Measurements from ENCODE around the gene LPP.

LPP gene

DNA sequence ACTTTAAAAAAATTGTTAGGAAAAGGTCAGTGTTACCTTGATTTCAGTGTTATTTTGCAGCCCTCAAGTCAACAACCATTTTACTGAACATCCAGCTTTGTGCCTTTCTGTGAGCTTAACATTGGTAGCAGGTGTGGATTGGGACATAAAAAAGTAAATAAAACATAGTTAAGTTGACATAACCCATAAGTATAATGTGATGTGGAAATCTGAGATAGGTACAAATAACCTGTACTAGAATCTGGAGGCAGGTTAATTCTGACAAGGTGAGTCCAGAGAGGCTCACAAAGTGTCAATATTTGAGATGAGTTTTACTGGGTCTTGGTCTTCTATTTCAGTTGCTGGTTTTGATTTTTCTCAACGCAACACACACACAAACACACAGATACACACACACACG is 151.3 kb downstream of the LPP start:
- Histone ChIP-seq H3K9ac (ENCODE audit: low read depth, low read length) (no peak overlapping the region), H3K9me3 (ENCODE audit: control insufficient read depth, insufficient read depth, low read length) (no peaks in the 10 kb centered on the region), H3K27me3 (ENCODE audit: control insufficient read depth, insufficient read depth, low read length) (no peaks in the 10 kb centered on the region), H3K36me3 (ENCODE audit: control insufficient read depth, insufficient read depth, low read length) (no peaks in the 10 kb centered on the region), H3K4me1 (ENCODE audit: control insufficient read depth, insufficient read depth, low read length) (peaks cover 38% of the 10 kb centered on the region), H3K4me3 (ENCODE audit: low read depth, low read length) (no peak overlapping the region)

DNA sequence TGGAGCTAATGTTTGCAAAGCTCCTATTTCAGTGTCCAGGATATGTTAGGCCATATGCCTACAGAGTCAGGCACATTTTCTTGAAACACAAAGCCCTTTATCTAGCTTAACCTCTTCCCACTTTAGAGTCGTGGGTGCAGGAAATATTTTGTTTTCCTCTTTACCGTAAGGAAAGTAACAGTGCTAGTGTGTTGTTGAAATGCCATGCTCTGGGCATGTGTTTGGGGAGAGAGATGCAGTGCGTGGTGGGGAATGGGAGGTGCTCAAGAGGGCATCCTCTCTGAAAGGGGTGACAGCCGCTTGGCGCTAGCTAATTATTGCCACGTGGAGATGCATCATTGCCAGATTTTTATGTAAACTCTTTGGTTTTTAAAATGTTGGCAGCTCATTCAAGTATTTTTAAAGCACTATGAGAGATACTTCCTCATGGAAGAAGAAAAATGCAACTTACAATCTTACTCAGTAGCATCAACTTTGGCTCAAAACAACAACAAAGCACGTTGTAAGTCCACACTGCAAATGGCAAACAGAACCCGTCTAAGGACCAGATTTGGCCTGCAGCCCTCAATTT is 152.6 kb downstream of the LPP start:
- Histone ChIP-seq H3K4me1 (ENCODE audit: control insufficient read depth, insufficient read depth, low read length) (peaks cover 29% of the 10 kb centered on the region), H3K27me3 (ENCODE audit: control insufficient read depth, insufficient read depth, low read length) (no peaks in the 10 kb centered on the region), H3K4me3 (ENCODE audit: low read depth, low read length) (no peak overlapping the region), H3K9ac (ENCODE audit: low read depth, low read length) (no peak overlapping the region), H3K36me3 (ENCODE audit: control insufficient read depth, insufficient read depth, low read length) (no peaks in the 10 kb centered on the region), H3K9me3 (ENCODE audit: control insufficient read depth, insufficient read depth, low read length) (no peaks in the 10 kb centered on the region)

DNA sequence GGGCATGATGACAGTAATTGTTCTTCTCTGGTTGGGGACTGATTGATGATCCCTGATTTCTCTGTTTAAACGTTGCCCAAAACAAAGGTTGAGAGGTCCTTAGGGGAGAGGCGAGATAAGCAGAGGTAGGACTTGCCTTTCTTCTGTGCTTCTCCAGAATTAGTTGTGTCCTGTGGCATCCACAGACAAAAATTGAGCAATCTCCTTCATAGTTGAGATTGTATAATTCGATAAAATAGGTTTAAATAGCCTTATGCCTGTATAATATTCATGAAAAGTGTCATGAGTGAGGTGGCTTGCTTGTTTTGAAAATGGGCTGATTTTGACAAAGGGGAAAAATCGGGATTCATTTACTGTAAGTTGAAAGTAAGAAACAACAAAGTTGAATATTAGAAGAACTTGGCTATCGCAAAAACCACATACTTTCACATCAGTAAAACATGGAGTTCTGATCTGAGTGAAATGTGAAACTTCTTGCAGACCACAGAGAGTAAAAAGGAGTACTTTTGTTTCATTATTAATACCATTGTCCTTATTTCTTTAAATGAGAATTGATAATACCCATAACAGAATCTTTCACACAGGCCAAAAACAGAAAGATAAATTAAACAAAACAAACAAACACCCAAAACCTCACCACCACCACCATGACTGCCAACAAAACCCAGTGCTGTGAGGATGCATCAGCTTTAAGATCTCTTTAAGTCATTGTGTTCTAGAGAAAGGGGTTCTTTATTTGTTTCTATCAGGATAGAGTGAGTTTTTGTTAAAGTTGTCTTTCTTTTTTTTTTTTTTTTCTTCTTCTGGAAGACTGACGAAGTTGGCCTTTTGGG is 155.7 kb downstream of the LPP start:
- Histone ChIP-seq H3K9ac (ENCODE audit: low read depth, low read length) (no peak overlapping the region), H3K4me1 (ENCODE audit: control insufficient read depth, insufficient read depth, low read length) (no peaks in the 10 kb centered on the region), H3K9me3 (ENCODE audit: control insufficient read depth, insufficient read depth, low read length) (no peaks in the 10 kb centered on the region), H3K4me3 (ENCODE audit: low read depth, low read length) (no peak overlapping the region), H3K36me3 (ENCODE audit: control insufficient read depth, insufficient read depth, low read length) (no peaks in the 10 kb centered on the region), H3K27me3 (ENCODE audit: control insufficient read depth, insufficient read depth, low read length) (no peaks in the 10 kb centered on the region)

DNA sequence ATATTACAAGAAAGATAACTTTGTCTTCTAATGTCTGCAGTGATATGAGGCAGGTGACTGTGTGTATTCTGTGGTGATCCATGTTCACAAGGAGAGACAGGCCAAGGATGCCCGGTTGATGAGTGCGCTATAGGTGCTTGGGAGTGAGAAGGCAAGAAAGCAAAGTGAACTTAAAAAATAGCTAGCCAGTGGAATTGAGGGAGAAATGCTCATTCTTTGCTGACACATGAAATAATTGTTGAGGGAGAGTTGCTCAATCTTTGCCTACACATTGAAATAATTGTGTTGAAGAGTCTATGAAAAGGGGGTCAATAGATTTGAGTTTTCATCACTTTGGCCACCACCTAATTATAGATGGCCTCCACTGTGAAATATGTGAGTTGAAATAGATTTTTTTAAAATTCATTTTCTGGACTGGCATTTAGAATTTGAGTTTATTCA is 156.3 kb downstream of the LPP start:
- Histone ChIP-seq H3K27me3 (ENCODE audit: control insufficient read depth, insufficient read depth, low read length) (no peaks in the 10 kb centered on the region), H3K4me1 (ENCODE audit: control insufficient read depth, insufficient read depth, low read length) (no peaks in the 10 kb centered on the region), H3K9ac (ENCODE audit: low read depth, low read length) (no peak overlapping the region)

DNA sequence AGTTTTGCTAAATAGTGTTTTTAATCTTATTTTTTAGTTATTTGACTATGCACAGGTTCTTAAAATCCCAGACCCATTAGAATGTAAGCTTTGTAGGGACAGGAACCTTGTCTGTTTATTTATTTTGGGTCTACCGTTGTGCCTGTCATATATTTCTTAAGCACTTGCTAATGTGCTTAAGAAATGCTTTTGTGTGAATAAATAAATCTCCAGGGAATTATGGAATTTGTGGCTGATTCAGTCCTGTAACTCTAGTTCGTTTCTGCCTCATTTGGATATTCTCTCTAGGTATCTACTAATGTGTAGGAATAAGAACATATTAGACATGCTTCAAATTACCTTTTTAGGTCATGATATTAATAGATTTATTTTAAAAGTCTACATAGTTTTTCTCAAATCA is 161.6 kb downstream of the LPP start:
- H3K9me3 ChIP-seq (ENCODE audit: control insufficient read depth, insufficient read depth, low read length) = no peaks in the 10 kb centered on the region
- H3K4me3 ChIP-seq (ENCODE audit: low read depth, low read length) = no peak overlapping the region
- H3K4me1 ChIP-seq (ENCODE audit: control insufficient read depth, insufficient read depth, low read length) = no peaks in the 10 kb centered on the region
- H3K9ac ChIP-seq (ENCODE audit: low read depth, low read length) = no peak overlapping the region
- no peaks in the 10 kb centered on the region for H3K36me3 ChIP-seq (ENCODE audit: control insufficient read depth, insufficient read depth, low read length)
- no peaks in the 10 kb centered on the region for H3K27me3 ChIP-seq (ENCODE audit: control insufficient read depth, insufficient read depth, low read length)

More for the DNA sequence above, 156.3 kb downstream of the LPP start:
- no peaks in the 10 kb centered on the region for H3K36me3 ChIP-seq (ENCODE audit: control insufficient read depth, insufficient read depth, low read length)
- H3K4me3 ChIP-seq (ENCODE audit: low read depth, low read length) = no peak overlapping the region
- no peaks in the 10 kb centered on the region for H3K9me3 ChIP-seq (ENCODE audit: control insufficient read depth, insufficient read depth, low read length)

DNA sequence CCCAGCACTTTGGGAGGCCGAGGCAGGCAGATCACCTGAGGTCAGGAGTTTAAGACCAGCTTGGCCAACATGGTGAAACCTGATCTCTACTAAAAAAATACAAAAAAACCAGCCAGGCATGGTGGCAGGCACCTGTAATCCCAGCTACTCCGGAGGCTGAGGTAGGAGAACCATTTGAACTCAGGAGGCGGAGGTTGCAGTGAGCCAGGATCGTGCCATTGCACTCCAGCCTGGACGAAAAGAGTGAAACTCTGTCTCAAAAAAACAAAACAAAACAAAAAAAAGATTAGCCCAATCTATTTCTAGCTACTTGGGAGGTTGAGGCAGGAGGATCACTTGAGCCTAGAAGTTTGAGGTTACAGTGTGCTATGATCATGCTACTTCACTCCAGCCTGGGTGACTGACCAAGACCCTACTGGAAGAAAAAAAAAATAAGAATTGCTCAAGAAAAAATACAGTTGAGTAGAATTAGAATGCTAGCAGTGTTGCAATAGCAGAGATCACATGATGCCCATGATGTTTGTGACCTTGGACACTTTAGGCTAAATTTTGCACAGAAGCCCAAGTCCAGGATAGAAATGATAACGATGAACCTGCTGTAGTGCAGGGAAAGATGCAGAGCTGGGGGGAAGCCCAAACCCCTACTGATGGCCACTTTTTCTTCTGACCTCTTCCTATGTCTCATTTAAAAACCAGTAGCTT is 162.2 kb downstream of the LPP start:
- no peak overlapping the region for H3K4me3 ChIP-seq (ENCODE audit: low read depth, low read length)
- no peaks in the 10 kb centered on the region for H3K36me3 ChIP-seq (ENCODE audit: control insufficient read depth, insufficient read depth, low read length)
- H3K9ac ChIP-seq (ENCODE audit: low read depth, low read length) = no peak overlapping the region
- no peaks in the 10 kb centered on the region for H3K9me3 ChIP-seq (ENCODE audit: control insufficient read depth, insufficient read depth, low read length)
- no peaks in the 10 kb centered on the region for H3K4me1 ChIP-seq (ENCODE audit: control insufficient read depth, insufficient read depth, low read length)
- H3K27me3 ChIP-seq (ENCODE audit: control insufficient read depth, insufficient read depth, low read length) = no peaks in the 10 kb centered on the region

DNA sequence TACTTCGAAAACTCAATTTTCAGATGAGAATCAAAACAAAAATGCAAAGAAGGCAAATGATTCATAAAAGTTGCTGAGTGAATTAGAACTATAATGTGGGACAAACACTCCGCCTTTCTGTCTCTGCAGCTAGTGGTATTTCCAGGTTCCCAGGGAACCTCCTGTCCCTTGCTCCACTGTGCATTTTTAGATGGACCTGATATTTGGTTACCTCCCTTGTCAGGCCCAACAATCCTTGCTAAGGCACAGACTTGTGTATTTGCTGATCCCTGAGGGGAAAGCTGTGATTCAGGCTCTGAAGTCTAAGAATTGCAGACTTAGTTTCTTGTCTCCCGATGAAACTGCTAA is 162.7 kb downstream of the LPP start:
- Histone ChIP-seq H3K27me3 (ENCODE audit: control insufficient read depth, insufficient read depth, low read length) (no peaks in the 10 kb centered on the region), H3K9ac (ENCODE audit: low read depth, low read length) (no peak overlapping the region), H3K4me3 (ENCODE audit: low read depth, low read length) (no peak overlapping the region), H3K36me3 (ENCODE audit: control insufficient read depth, insufficient read depth, low read length) (no peaks in the 10 kb centered on the region), H3K9me3 (ENCODE audit: control insufficient read depth, insufficient read depth, low read length) (no peaks in the 10 kb centered on the region), H3K4me1 (ENCODE audit: control insufficient read depth, insufficient read depth, low read length) (no peaks in the 10 kb centered on the region)

DNA sequence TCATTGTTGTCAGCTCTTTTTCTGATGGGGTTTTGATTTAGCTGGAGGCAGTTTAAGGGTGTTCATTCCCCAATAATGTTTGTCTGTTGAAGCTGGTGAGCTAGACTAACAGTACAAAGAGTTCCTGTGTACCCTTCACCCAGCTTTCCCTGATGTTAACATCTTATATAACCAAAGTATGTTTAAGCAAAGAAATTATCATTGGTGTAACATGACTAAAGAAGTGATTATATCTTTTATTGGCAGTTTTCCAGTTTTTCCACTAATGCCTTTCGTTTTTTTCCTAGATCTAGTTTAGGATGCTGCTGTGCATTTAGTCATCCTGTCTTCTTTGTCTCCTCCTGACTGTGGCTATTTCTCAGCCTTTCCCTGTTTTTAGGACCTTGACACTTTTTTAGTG is 165.6 kb downstream of the LPP start:
- Histone ChIP-seq H3K4me1 (ENCODE audit: control insufficient read depth, insufficient read depth, low read length) (no peaks in the 10 kb centered on the region), H3K4me3 (ENCODE audit: low read depth, low read length) (no peak overlapping the region), H3K27me3 (ENCODE audit: control insufficient read depth, insufficient read depth, low read length) (no peaks in the 10 kb centered on the region), H3K9ac (ENCODE audit: low read depth, low read length) (no peak overlapping the region), H3K9me3 (ENCODE audit: control insufficient read depth, insufficient read depth, low read length) (no peaks in the 10 kb centered on the region), H3K36me3 (ENCODE audit: control insufficient read depth, insufficient read depth, low read length) (no peaks in the 10 kb centered on the region)

DNA sequence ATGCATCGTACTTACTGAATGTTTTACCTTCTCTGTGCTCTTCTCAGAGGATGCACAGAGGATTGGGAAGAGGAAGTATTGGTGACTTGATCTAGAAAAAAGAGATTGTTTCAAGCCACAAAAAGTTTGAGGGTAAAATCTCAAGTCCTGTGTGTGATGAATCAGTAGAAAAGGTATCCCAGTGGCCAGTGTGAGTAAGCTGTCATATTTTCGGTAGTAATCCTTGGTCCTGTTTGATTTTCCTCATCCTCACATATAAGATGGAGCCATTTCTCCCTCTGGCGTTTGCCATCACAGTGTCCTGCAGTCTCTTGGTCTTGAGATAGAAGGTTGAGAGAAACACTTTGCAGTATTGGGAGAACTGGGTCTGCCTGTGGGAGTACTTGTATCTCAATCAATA is 166.8 kb downstream of the LPP start:
- Histone ChIP-seq H3K4me3 (ENCODE audit: low read depth, low read length) (no peak overlapping the region), H3K36me3 (ENCODE audit: control insufficient read depth, insufficient read depth, low read length) (no peaks in the 10 kb centered on the region), H3K4me1 (ENCODE audit: control insufficient read depth, insufficient read depth, low read length) (no peaks in the 10 kb centered on the region), H3K9me3 (ENCODE audit: control insufficient read depth, insufficient read depth, low read length) (no peaks in the 10 kb centered on the region), H3K9ac (ENCODE audit: low read depth, low read length) (no peak overlapping the region), H3K27me3 (ENCODE audit: control insufficient read depth, insufficient read depth, low read length) (no peaks in the 10 kb centered on the region)

DNA sequence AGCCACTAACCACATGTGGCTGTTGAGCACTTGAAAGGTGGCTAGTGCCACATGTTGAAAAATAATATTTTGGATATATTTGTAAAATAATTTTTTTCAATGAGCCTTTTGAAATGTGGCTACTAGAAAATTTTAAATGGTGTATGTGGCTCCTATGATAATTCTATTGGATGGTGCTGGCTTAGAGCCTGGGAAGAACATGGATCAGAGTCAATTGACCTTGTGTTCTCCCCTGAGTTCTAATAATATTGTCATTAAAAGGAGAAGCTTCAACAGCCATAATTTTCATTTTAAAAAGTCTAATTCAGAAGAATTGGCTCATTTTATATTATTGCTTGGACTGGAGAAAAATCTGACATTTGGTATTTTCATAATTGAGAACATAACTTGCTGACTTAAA is 167.3 kb downstream of the LPP start:
- no peaks in the 10 kb centered on the region for H3K36me3 ChIP-seq (ENCODE audit: control insufficient read depth, insufficient read depth, low read length)
- H3K4me3 ChIP-seq (ENCODE audit: low read depth, low read length) = no peak overlapping the region
- no peaks in the 10 kb centered on the region for H3K9me3 ChIP-seq (ENCODE audit: control insufficient read depth, insufficient read depth, low read length)
- H3K9ac ChIP-seq (ENCODE audit: low read depth, low read length) = no peak overlapping the region
- H3K27me3 ChIP-seq (ENCODE audit: control insufficient read depth, insufficient read depth, low read length) = no peaks in the 10 kb centered on the region
- H3K4me1 ChIP-seq (ENCODE audit: control insufficient read depth, insufficient read depth, low read length) = no peaks in the 10 kb centered on the region

DNA sequence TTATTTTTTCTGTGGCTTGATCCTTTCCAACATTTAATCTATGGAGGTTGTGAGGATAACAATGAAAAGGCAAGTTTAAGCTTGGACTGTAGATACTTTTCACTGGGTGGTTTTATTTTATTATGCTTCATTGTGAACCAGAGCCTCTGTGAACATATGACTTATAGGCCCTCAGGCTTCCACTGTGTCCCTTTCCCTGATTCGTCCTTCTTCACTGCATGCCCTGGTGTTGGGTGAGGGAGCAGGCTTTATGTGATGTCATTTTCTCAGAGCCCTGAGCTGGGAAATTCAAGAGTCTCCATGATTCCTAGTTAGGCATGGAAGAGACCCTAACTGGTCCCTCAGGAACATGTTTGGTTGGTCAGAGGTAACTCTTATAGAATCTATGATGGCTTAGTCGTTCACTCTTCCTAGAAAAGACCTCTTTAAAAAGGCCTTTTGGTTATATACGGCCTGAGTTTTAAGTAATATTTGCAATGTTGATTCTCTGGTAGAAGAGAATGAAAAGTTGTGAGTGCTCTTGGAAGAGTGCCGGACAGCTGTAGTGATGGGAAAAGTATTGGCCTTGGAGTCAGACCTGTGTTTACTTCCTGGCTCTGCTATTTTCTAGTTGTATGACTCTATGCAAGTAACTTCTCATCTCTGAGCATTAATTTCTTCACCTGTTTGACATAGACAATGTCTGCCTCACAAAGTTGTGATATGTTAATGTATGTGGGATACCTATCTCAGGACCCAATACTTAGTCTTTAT is 168.4 kb downstream of the LPP start:
- H3K4me1 ChIP-seq (ENCODE audit: control insufficient read depth, insufficient read depth, low read length) = no peaks in the 10 kb centered on the region
- no peak overlapping the region for H3K4me3 ChIP-seq (ENCODE audit: low read depth, low read length)
- H3K9me3 ChIP-seq (ENCODE audit: control insufficient read depth, insufficient read depth, low read length) = no peaks in the 10 kb centered on the region
- no peaks in the 10 kb centered on the region for H3K27me3 ChIP-seq (ENCODE audit: control insufficient read depth, insufficient read depth, low read length)
- H3K9ac ChIP-seq (ENCODE audit: low read depth, low read length) = no peak overlapping the region
- no peaks in the 10 kb centered on the region for H3K36me3 ChIP-seq (ENCODE audit: control insufficient read depth, insufficient read depth, low read length)
